ENCODE measurements around the gene MYO6. TPM values are rescaled to one million over a fixed set of nuclear protein-coding genes. Genes with fewer than 3 reads are reported as not detected.
"Not testable (repeated sequence)": the region's sequence is repeated elsewhere in the genome, so short reads cannot be mapped to it uniquely, and the experiment has no call there.

The MYO6 gene
- polyA plus RNA-seq = 0.23 TPM

DNA sequence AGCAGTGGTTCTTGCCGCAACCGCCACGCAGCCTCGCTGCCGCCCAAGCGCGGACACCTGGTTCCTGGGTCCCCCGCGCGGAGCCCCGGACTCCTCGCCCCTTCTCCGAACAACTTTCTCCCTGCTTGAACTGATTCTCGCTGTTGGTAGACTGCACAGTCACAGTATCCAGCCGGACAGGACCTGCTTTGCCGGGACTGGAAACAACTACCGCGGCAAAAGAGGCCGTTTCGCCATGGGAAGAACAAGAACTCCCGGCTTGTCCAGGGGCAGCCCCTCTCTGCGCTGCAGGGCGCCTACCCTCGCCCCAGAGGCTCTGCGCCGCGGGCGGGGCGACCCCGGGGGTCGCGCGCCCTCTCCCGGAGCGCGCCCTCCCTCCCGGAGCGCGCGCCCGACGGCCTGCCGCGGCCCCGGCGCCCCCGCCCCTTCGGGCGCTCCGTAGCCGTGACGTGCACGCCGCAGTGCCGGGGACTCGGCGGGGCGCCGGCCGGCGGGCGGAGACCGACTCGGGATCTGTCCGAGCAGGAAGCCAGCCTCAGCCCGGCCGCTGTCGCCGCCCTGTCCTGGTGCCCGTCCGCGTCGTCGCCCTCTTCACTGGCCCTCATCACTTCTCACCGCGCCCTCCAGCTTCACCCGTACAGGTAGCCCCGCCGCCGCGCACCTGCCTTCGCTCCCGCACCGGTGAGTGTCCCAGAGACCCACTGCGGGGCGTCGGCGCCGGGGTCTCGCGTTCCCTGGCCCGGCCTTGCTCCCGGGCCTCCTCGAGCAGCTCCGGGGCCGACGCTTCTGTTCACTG lies at the start of gene MYO6:
TSS of gene MYO6 (plus strand) at position 497 of the 796 bp plus-strand sequence. CDS start 68,309 bp downstream, outside the sequence.
- peaks cover 14 to 23% (median 15%) of the 10 kb centered on the region in 3 donors for H3K4me1 Mint-ChIP-seq
- H3K27me3 Mint-ChIP-seq = peaks cover 44% of the 10 kb centered on the region
- H3K27ac Mint-ChIP-seq = peak within 1 kb of the TSS; percentile 51 to 81 (median 65)
- no peaks in the 10 kb centered on the region for H3K36me3 Mint-ChIP-seq
- no peaks in the 10 kb centered on the region for H3K9me3 Mint-ChIP-seq
- peak within 1 kb of the TSS; percentile 93 to 98 (median 94) for H3K4me3 Mint-ChIP-seq

DNA sequence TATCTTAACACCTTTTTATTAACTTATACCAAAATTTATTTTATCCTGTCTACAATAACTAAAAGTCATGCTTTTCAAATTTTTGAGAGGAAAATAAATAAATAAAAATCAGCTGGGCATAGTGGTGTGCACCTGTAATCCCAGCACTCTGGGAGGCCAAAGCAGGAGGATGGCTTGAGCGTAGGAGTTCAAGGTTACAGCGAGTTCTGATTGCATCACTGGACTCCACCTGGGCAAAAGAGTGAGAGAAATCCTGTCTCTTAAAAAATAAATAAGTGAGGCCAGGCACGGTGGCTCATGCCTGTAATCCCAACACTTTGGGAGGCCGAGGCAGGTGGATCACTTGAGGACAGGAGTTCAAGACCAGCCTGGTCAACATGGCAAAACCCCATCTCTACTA lies 40.7 kb upstream of the MYO6 start:
- H3K4me1 Mint-ChIP-seq, H3K36me3 Mint-ChIP-seq, H3K9me3 Mint-ChIP-seq, H3K27me3 Mint-ChIP-seq, H3K4me3 Mint-ChIP-seq, H3K27ac Mint-ChIP-seq: not testable (repeated sequence)

DNA sequence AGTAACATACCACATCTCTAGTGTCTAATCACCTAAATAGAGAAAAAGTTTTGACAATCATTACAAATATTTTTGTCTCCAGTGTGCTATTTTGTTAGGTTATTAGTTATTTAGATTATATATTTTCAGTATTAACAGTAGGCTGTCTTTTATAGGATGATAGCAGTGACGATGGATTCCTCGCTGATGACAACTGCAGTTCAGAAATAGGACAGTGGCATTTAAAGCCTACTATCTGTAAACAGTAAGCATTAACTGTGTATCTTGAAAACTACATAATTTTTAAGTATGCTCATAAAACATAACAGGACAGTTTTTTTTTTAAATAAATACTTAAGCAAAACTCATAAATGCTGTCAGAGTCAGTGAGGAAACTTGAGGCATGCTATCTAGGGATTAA lies 37.9 kb upstream of the MYO6 start:
- Mint-ChIP-seq H3K9me3 (no peaks in the 10 kb centered on the region), H3K36me3 (peaks cover 6% of the 10 kb centered on the region), H3K4me1 (no peaks in the 10 kb centered on the region), H3K4me3 (no peak overlapping the region), H3K27me3 (no peaks in the 10 kb centered on the region), H3K27ac (no peak overlapping the region)

- Mint-ChIP-seq H3K9me3 (no peaks in the 10 kb centered on the region), H3K36me3 (peaks cover 3% of the 10 kb centered on the region), H3K27ac (no peak overlapping the region), H3K27me3 (no peaks in the 10 kb centered on the region), H3K4me3 (no peak overlapping the region), H3K4me1 (no peaks in the 10 kb centered on the region)
These were observed 29.9 kb upstream of the MYO6 start for GRCh38 chr6:75719133-75719532.

- Mint-ChIP-seq H3K27ac (no peak overlapping the region), H3K4me3 (no peak overlapping the region), H3K9me3 (no peaks in the 10 kb centered on the region), H3K4me1 (no peaks in the 10 kb centered on the region), H3K36me3 (no peaks in the 10 kb centered on the region), H3K27me3 (no peaks in the 10 kb centered on the region)
These were observed 25.7 kb upstream of the MYO6 start for GRCh38 chr6:75723382-75723781.

- Mint-ChIP-seq H3K27me3 (no peaks in the 10 kb centered on the region), H3K4me1 (no peaks in the 10 kb centered on the region), H3K4me3 (no peak overlapping the region), H3K27ac (no peak overlapping the region), H3K9me3 (no peaks in the 10 kb centered on the region), H3K36me3 (no peaks in the 10 kb centered on the region)
These were observed 21.8 kb upstream of the MYO6 start for GRCh38 chr6:75727206-75727605.

- not testable (repeated sequence) for H3K27me3 Mint-ChIP-seq, H3K27ac Mint-ChIP-seq, H3K4me3 Mint-ChIP-seq, H3K4me1 Mint-ChIP-seq, H3K36me3 Mint-ChIP-seq, H3K9me3 Mint-ChIP-seq
These were observed 18.0 kb upstream of the MYO6 start for GRCh38 chr6:75731029-75731428.

- no peaks in the 10 kb centered on the region for H3K9me3 Mint-ChIP-seq
- peaks cover 1% of the 10 kb centered on the region for H3K27me3 Mint-ChIP-seq
- H3K36me3 Mint-ChIP-seq = no peaks in the 10 kb centered on the region
- no peak overlapping the region for H3K27ac Mint-ChIP-seq
- H3K4me1 Mint-ChIP-seq = peaks cover 0 to 3% (median 1%) of the 10 kb centered on the region in 3 donors
- no peak overlapping the region for H3K4me3 Mint-ChIP-seq
These were observed 13.4 kb upstream of the MYO6 start for GRCh38 chr6:75735491-75736186.

GRCh38 chr6:75743971-75744370 lies 5.1 kb upstream of the MYO6 start:
- no peak overlapping the region for H3K4me3 Mint-ChIP-seq
- H3K9me3 Mint-ChIP-seq = no peaks in the 10 kb centered on the region
- peaks cover 33% of the 10 kb centered on the region for H3K27me3 Mint-ChIP-seq
- no peak overlapping the region for H3K27ac Mint-ChIP-seq
- peaks cover 11 to 14% (median 11%) of the 10 kb centered on the region in 3 donors for H3K4me1 Mint-ChIP-seq
- no peaks in the 10 kb centered on the region for H3K36me3 Mint-ChIP-seq

- Mint-ChIP-seq H3K4me3 (no peak overlapping the region), H3K4me1 (peaks cover 14 to 19% (median 15%) of the 10 kb centered on the region in 3 donors), H3K36me3 (no peaks in the 10 kb centered on the region), H3K27me3 (peaks cover 36% of the 10 kb centered on the region), H3K27ac (no peak overlapping the region), H3K9me3 (no peaks in the 10 kb centered on the region)
These were observed 3.6 kb upstream of the MYO6 start for GRCh38 chr6:75745404-75745803.

- Mint-ChIP-seq H3K36me3 (no peaks in the 10 kb centered on the region), H3K4me1 (peaks cover 14 to 23% (median 15%) of the 10 kb centered on the region in 3 donors), H3K27me3 (peaks cover 42% of the 10 kb centered on the region), H3K9me3 (no peaks in the 10 kb centered on the region), H3K4me3 (peak overlapping the region in 1 of 4 donors; percentile 2), H3K27ac (peak overlapping the region in 1 of 3 donors; percentile 72)
These were observed 2.8 kb upstream of the MYO6 start for GRCh38 chr6:75746221-75746620.

DNA sequence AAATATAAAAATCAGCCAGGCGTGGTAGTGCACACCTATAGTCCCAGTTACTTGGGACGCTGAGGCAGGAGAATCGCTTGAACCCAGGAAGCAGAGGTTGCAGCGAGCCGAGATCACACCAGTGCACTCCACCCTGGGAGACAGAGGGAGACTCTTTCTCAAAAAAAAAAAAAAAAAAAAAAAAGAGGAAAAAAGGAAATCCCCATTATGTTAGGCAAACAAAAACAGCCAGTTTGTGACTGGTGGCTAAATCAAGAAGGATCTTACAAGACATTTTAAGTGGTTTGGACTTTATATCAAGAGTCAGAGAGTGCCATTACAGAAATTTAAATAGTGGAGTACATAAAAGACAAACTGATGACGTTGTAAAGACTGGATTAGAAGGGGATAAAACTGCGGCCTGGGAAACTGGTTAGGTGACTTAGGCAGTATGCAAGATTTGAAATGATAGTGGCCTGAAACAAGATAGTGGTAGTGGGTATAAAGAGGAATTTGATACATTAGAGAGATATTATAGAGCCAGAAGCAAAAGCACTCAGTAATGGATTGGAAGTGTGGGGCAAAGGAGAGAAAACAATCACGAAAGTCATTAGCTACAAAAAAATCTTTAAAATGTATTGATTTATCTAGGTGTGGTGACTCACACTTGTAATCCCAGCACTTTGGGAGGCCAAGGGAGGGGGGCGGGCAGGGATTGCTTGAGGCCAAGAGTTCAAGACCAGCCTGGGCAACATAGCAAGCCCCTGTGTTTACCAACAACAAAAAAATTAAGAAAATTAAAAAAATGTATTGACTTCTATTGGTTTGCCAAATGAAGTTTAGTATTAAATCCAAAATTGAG lies 1.7 kb upstream of the MYO6 start:
- Mint-ChIP-seq H3K36me3 (no peaks in the 10 kb centered on the region), H3K4me1 (peaks cover 14 to 23% (median 15%) of the 10 kb centered on the region in 3 donors), H3K4me3 (peak overlapping the region in 3 of 4 donors; percentile 58 to 98 (median 90)), H3K27ac (peak overlapping the region in 1 of 3 donors; percentile 46), H3K9me3 (no peaks in the 10 kb centered on the region), H3K27me3 (peaks cover 43% of the 10 kb centered on the region)

- Mint-ChIP-seq H3K9me3 (no peaks in the 10 kb centered on the region), H3K27ac (peak overlapping the region; percentile 32 to 64 (median 51)), H3K36me3 (no peaks in the 10 kb centered on the region), H3K4me1 (peaks cover 14 to 23% (median 15%) of the 10 kb centered on the region in 3 donors), H3K27me3 (peaks cover 45% of the 10 kb centered on the region), H3K4me3 (peak overlapping the region; percentile 86 to 98 (median 90))
These were observed 866 bp upstream of the MYO6 start for GRCh38 chr6:75748003-75748742.

DNA sequence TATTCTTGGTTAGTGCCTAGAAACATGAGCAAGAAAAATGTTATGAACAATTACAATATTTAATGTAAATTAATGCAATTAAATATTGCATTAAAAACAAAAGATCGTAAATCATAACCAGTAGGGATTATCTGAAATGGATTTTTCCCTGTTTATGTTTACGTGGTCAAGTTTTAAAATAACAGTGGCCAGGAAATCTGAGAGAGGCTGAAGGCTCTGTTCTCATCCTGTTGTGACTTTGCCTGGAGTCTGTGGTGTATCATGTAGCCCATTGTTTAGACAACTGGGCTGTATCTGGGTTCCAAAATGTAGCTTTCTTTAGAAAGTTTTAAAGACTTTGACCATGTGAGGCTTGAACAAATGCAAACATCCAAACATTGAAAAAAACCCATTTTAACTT lies 2.4 kb downstream of the MYO6 start:
- no peak overlapping the region for H3K27ac Mint-ChIP-seq
- H3K9me3 Mint-ChIP-seq = no peaks in the 10 kb centered on the region
- peaks cover 14 to 23% (median 15%) of the 10 kb centered on the region in 3 donors for H3K4me1 Mint-ChIP-seq
- H3K27me3 Mint-ChIP-seq = peaks cover 37% of the 10 kb centered on the region
- H3K4me3 Mint-ChIP-seq = peak overlapping the region in 1 of 4 donors; percentile 91
- no peaks in the 10 kb centered on the region for H3K36me3 Mint-ChIP-seq

Measured in IgD-negative memory B cell (primary cell).